Measurements from ENCODE around the gene CCBE1. TPM values are rescaled to one million over a fixed set of nuclear protein-coding genes. Genes with fewer than 3 reads are reported as not detected.
A peak's percentile ranks its signal among the peaks of the same experiment; 100 is the strongest.

Gene CCBE1
- total and polyA plus RNA-seq, 2 of the 4 experiments (the other 2 are of a cell fraction) = 64.8 to 148 TPM

- peaks cover 2% of the 10 kb centered on the region; the same call in 1 of the 2 replicates for H3K9me3 ChIP-seq (ENCODE audit: control insufficient read depth, insufficient read depth, low read length)
- H2BK5ac ChIP-seq (ENCODE audit: low read depth, low read length, poor library complexity, severe bottlenecking) = no peak overlapping the region
Observed at GRCh38 chr18:59559528-59559927, 137.7 kb downstream of the CCBE1 start.

More at GRCh38 chr18:59559528-59559927, 137.7 kb downstream of the CCBE1 start:
- ATAC-seq (ENCODE audit: low read depth) = no peak
- no peak overlapping the region for H3K4me2 ChIP-seq (ENCODE audit: low read depth, low read length)
- in situ Hi-C loops (cut with MboI; ENCODE audit: low sequenced_read_pairs) = no loop called here
- H3K4me1 ChIP-seq (ENCODE audit: control insufficient read depth, insufficient read depth, low read length) = peaks cover 17% of the 10 kb centered on the region
- peaks cover 33 to 59% of the 10 kb centered on the region in 2 experiments for H3K79me1 ChIP-seq (ENCODE audit: low read depth in 1 of 2, low read length in 2 of 2)
- no peak overlapping the region for H3K9ac ChIP-seq (ENCODE audit: low read depth, low read length)
- H3K4ac ChIP-seq (ENCODE audit: low read depth, low read length) = no peak overlapping the region
- H2BK15ac ChIP-seq (ENCODE audit: low read depth, low read length) = no peak overlapping the region
- 0 out of 2 replicates have a peak overlapping the region, but pooled peaks have one; percentile 30 for H3K14ac ChIP-seq (replicated peaks; ENCODE audit: low read depth, low read length)
- H4K8ac ChIP-seq (ENCODE audit: low read depth in 2 of 2, low read length in 2 of 2) = no peak overlapping the region
- no peak overlapping the region for H3K4me3 ChIP-seq (ENCODE audit: insufficient read depth, low read depth, low read length)
- H3K9me1 ChIP-seq (ENCODE audit: insufficient read depth, low read length) = peaks cover 5% of the 10 kb centered on the region; the same call in 1 of the 2 replicates
- H3K18ac ChIP-seq (ENCODE audit: low read depth, low read length) = no peak overlapping the region
- dilution Hi-C loops (cut with HindIII; ENCODE audit: low sequenced_read_pairs, unreplicated experiment) = no loop called here
- TF ChIP-seq CEBPB (IDR thresholded peaks at IDR 0.05; ENCODE audit: low read depth, low read length) (no peak), RAD21 (IDR thresholded peaks at IDR 0.05; ENCODE audit: low read length) (no peak), RFX5 (IDR thresholded peaks at IDR 0.05; ENCODE audit: low read depth, low read length) (no peak), SMC3 (IDR thresholded peaks at IDR 0.05; ENCODE audit: low read depth, low read length) (no peak), MAFK (IDR thresholded peaks at IDR 0.05; ENCODE audit: low read depth, low read length) (no peak), FOS (IDR thresholded peaks at IDR 0.05; ENCODE audit: low read depth, low read length) (no peak), NFE2L2 (IDR thresholded peaks at IDR 0.05; ENCODE audit: low read depth, low read length) (no peak), MXI1 (IDR thresholded peaks at IDR 0.05; ENCODE audit: borderline replicate concordance, low read depth, low read length) (no peak), RCOR1 (IDR thresholded peaks at IDR 0.05; ENCODE audit: insufficient replicate concordance, low read length) (no peak), USF2 (IDR thresholded peaks at IDR 0.05; ENCODE audit: low read depth, low read length) (no peak)
- POLR2A ChIA-PET (ENCODE audit: unreplicated experiment) = no interaction called here
- peaks cover 32% of the 10 kb centered on the region for H4K20me1 ChIP-seq (ENCODE audit: insufficient read depth, low read length)
- H3K36me3 ChIP-seq (ENCODE audit: control insufficient read depth, insufficient read depth, low read length) = no peaks in the 10 kb centered on the region
- H2AK5ac ChIP-seq (ENCODE audit: low read depth, low read length) = no peak overlapping the region
- no peak overlapping the region for H4K91ac ChIP-seq (ENCODE audit: insufficient read depth, low read depth, low read length)
- H2AFZ ChIP-seq (replicated peaks; ENCODE audit: low read length, poor library complexity) = no peak overlapping the region
- no peak overlapping the region for H2BK120ac ChIP-seq (ENCODE audit: low read depth, low read length)
- no peak overlapping the region for H3K56ac ChIP-seq (ENCODE audit: extremely low read depth, insufficient read depth, low read length)
- intact Hi-C loops (cut with micrococcal nuclease) = no loop called here
- DNase-seq = no peak
- CTCF ChIA-PET = no interaction called here
- no peak overlapping the region for H3K23ac ChIP-seq (ENCODE audit: low read depth, low read length)
- H2BK20ac ChIP-seq (ENCODE audit: low read depth, low read length) = no peak overlapping the region
- no peak overlapping the region for H4K5ac ChIP-seq (ENCODE audit: low read depth, low read length)
- no peak overlapping the region for H2AK9ac ChIP-seq (replicated peaks; ENCODE audit: low read depth, low read length, poor library complexity)
- no peaks in the 10 kb centered on the region for H3K27me3 ChIP-seq (ENCODE audit: control insufficient read depth, insufficient read depth, low read length)
- 85% methylated on average over 4 of the region's 7 CpGs; no CpG with 5 or more reads in 1 of the 2 experiments for WGBS, 2 experiments (ENCODE audit: extremely low coverage in 2 of 2, insufficient read length in 1 of 2)
- H3K27ac ChIP-seq (ENCODE audit: insufficient read depth, low read length) = no peak overlapping the region
- BruUV-seq (replicated peaks) = no TSS peak

Data from IMR-90 (cell line).